AML-193 (cell line): Measurements from ENCODE around the gene IP6K1.
"Not testable (repeated sequence)": the region's sequence is repeated elsewhere in the genome, so short reads cannot be mapped to it uniquely, and the experiment has no call there.

Experiments used
- DNase-seq, 2 experiments: peaks; one replicate each; lab custom pipeline; 2025; lab: John Stamatoyannopoulos, UW

The IP6K1 gene

GRCh38 chr3:49711489-49711888 lies 74.9 kb downstream of the IP6K1 start:
- DNase-seq, result no peak

- no peak for DNase-seq
Measured at GRCh38 chr3:49709852-49710251, 76.5 kb downstream of the IP6K1 start.

GRCh38 chr3:49707113-49707480 lies 79.2 kb downstream of the IP6K1 start:
- DNase-seq, result no peak

GRCh38 chr3:49706456-49707112 lies 79.8 kb downstream of the IP6K1 start:
- DNase-seq, result no peak

GRCh38 chr3:49705390-49705960 lies 80.9 kb downstream of the IP6K1 start:
- DNase-seq, result no peak

- no peak for DNase-seq
Measured at GRCh38 chr3:49704629-49705028, 81.7 kb downstream of the IP6K1 start.

- DNase-seq, result no peak
Measured at GRCh38 chr3:49703956-49704355, 82.4 kb downstream of the IP6K1 start.

- peak; percentile 76 to 77 for DNase-seq
Measured at GRCh38 chr3:49703443-49703927, 82.9 kb downstream of the IP6K1 start.

GRCh38 chr3:49702672-49703071 lies 83.7 kb downstream of the IP6K1 start:
- DNase-seq, result no peak

- peak; percentile 13 to 20 for DNase-seq
Measured at GRCh38 chr3:49701388-49702077, 84.8 kb downstream of the IP6K1 start.

- DNase-seq, result no peak
Measured at GRCh38 chr3:49700453-49701128, 85.8 kb downstream of the IP6K1 start.

GRCh38 chr3:49700014-49700413 lies 86.3 kb downstream of the IP6K1 start:
- DNase-seq, result no peak

- no peak for DNase-seq
Measured at GRCh38 chr3:49699281-49699979, 86.9 kb downstream of the IP6K1 start.

GRCh38 chr3:49695350-49696015 lies 90.9 kb downstream of the IP6K1 start:
- not testable (repeated sequence) for DNase-seq

GRCh38 chr3:49694409-49695070 lies 91.8 kb downstream of the IP6K1 start:
- not testable (repeated sequence) for DNase-seq

- not testable (repeated sequence) for DNase-seq
Measured at GRCh38 chr3:49691481-49691880, 94.9 kb downstream of the IP6K1 start.

GRCh38 chr3:49690856-49691255 lies 95.5 kb downstream of the IP6K1 start:
- DNase-seq, result not testable (repeated sequence)

GRCh38 chr3:49689908-49690624 lies 96.3 kb downstream of the IP6K1 start:
- DNase-seq, result not testable (repeated sequence)

GRCh38 chr3:49689046-49689907 lies 97.1 kb downstream of the IP6K1 start, which contains the start of the genes MST1 and RNF123:
TSS of gene MST1 (minus strand) at chr3:49689474. CDS start at chr3:49688691, 783 bp downstream.
TSS of gene RNF123 (plus strand) at chr3:49689557. CDS start at chr3:49691166, 1,609 bp downstream.
- no peak for DNase-seq
